Muscle layer of colon (tissue), 2 donors: ENCODE measurements around the gene WIPF3.

Experiments
- H3K27ac ChIP-seq: one replicate; pipeline ENCODE4 v1.7.0; 2013; ENCODE audit warnings: low read depth, mild to moderate bottlenecking, low read length, moderate library complexity
- H3K27me3 ChIP-seq, 2 donors: one replicate each; pipeline ENCODE4 v1.7.0; 2013; ENCODE audit warnings: low read length in 2 of 2, mild to moderate bottlenecking in 2 of 2; ENCODE audit not compliant: insufficient read depth in 2 of 2, control insufficient read depth in 1 of 2
- H3K36me3 ChIP-seq: one replicate; pipeline ENCODE4 v1.7.0; 2013; ENCODE audit warnings: mild to moderate bottlenecking, low read length; ENCODE audit not compliant: insufficient read depth
- H3K4me1 ChIP-seq: one replicate; pipeline ENCODE4 v1.7.0; 2013; ENCODE audit warnings: mild to moderate bottlenecking, low read length; ENCODE audit not compliant: insufficient read depth
- H3K4me3 ChIP-seq, 2 donors: one replicate each; pipeline ENCODE4 v1.7.0; 2013; ENCODE audit warnings: low read length in 2 of 2, low read depth in 1 of 2, mild to moderate bottlenecking in 1 of 2, moderate library complexity in 1 of 2
- H3K9ac ChIP-seq: one replicate; pipeline ENCODE4 v1.7.0; 2013; ENCODE audit warnings: low read length
- H3K9me3 ChIP-seq: one replicate; pipeline ENCODE4 v1.7.0; 2013; ENCODE audit warnings: mild to moderate bottlenecking, low read length
- donor health status: abdominal sarcoma.
- donor health status: Adenocarcinoma of cecum.

Gene WIPF3

GRCh38 chr7:29795696-29796580 is 10.4 kb upstream of the WIPF3 start:
- no peak overlapping the region for H3K27ac ChIP-seq
- H3K9me3 ChIP-seq, result no peaks in the 10 kb centered on the region
- H3K27me3 ChIP-seq, result no peaks in the 10 kb centered on the region
- no peak overlapping the region for H3K4me3 ChIP-seq
- H3K4me1 ChIP-seq, result no peaks in the 10 kb centered on the region
- H3K9ac ChIP-seq, result no peak overlapping the region
- no peaks in the 10 kb centered on the region for H3K36me3 ChIP-seq

DNA sequence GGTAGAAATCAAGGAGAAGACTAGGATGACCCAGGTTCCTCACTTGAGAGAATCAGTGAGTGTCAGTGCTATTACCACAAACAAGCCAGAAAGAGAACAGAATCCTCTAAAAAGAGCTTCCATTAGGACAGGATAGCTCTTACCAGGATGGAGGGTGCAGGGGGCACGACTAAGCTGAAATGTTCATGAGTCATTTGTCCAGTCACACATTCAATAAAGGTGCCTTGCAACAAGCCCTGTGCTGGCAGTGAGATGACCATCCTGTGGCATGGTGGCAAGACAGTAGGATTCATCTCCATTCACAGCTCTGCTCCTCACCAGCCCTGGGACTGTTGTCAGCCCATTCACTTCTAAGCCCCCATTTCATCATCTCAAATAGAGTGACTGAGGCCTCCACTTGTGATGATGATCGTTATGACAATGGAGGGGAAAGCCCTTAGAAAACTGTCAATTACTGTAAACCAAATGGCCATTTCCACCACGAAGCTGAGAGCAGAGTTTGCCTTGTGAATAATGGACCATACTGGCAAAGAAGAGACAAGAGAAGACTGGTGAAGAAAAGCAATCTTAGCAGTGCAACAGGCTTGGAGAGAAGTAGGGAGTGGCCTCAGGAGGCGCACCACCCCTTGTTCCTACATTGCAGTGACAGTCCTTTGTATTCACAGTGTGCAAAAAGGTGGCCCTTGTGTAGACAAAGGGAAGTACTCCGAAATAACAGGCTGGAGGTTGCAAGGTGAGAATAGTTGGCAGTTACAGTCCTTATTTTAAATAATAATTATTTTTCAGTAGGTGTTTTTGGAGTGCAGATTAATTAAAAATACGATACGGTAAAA is 9.0 kb upstream of the WIPF3 start:
- H3K4me1 ChIP-seq, result no peaks in the 10 kb centered on the region
- H3K9ac ChIP-seq, result no peak overlapping the region
- H3K36me3 ChIP-seq, result no peaks in the 10 kb centered on the region
- H3K4me3 ChIP-seq, result no peak overlapping the region
- no peaks in the 10 kb centered on the region for H3K27me3 ChIP-seq
- H3K9me3 ChIP-seq, result no peaks in the 10 kb centered on the region
- no peak overlapping the region for H3K27ac ChIP-seq

DNA sequence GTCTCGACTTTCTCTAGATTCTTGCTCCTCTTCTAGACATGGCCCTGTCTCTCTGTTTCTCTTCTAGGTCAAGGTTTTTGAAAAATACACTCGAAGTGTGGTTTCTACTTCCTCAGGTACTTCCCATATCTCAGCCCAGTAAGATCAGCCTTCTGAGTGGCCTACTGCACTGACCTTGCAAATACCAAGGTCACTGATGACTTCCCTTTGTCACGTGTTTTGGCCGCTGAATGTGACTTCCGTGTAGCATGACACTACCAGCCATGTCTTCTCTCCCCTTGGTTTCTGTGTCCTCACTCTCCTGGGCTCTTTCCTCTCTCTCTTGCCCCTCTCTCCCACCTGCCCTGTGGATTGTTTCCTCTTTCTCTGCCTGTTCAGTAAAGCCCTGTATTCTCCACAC is 7.9 kb upstream of the WIPF3 start:
- H3K27ac ChIP-seq, result no peak overlapping the region
- no peak overlapping the region for H3K4me3 ChIP-seq

GRCh38 chr7:29801929-29802328 is 4.4 kb upstream of the WIPF3 start:
- Histone ChIP-seq H3K27me3 (peaks cover 7 to 11% of the 10 kb centered on the region in 2 donors), H3K9ac (no peak overlapping the region), H3K4me3 (no peak overlapping the region), H3K27ac (no peak overlapping the region), H3K4me1 (peaks cover 5% of the 10 kb centered on the region), H3K36me3 (no peaks in the 10 kb centered on the region), H3K9me3 (no peaks in the 10 kb centered on the region)

More for the DNA sequence above, 7.9 kb upstream of the WIPF3 start:
- Histone ChIP-seq H3K36me3 (no peaks in the 10 kb centered on the region), H3K4me1 (no peaks in the 10 kb centered on the region), H3K9me3 (no peaks in the 10 kb centered on the region), H3K27me3 (no peaks in the 10 kb centered on the region), H3K9ac (no peak overlapping the region)

GRCh38 chr7:29805031-29805430 is 1.3 kb upstream of the WIPF3 start:
- Histone ChIP-seq H3K9me3 (no peaks in the 10 kb centered on the region), H3K27ac (no peak overlapping the region), H3K27me3 (peaks cover 14 to 23% of the 10 kb centered on the region in 2 donors), H3K9ac (no peak overlapping the region), H3K4me1 (peaks cover 5% of the 10 kb centered on the region), H3K4me3 (no peak overlapping the region), H3K36me3 (no peaks in the 10 kb centered on the region)

GRCh38 chr7:29805886-29806207 is 461 bp upstream of the WIPF3 start:
- Histone ChIP-seq H3K36me3 (no peaks in the 10 kb centered on the region), H3K27ac (no peak overlapping the region), H3K4me1 (peaks cover 5% of the 10 kb centered on the region), H3K9me3 (no peaks in the 10 kb centered on the region), H3K4me3 (peak overlapping the region in 1 of 2 donors; percentile 45), H3K27me3 (peaks cover 14 to 23% of the 10 kb centered on the region in 2 donors), H3K9ac (no peak overlapping the region)

- H3K4me1 ChIP-seq, result peaks cover 5% of the 10 kb centered on the region
- no peaks in the 10 kb centered on the region for H3K9me3 ChIP-seq
- no peak overlapping the region for H3K9ac ChIP-seq
- H3K27me3 ChIP-seq, result peaks cover 14 to 23% of the 10 kb centered on the region in 2 donors
- H3K4me3 ChIP-seq, result peak overlapping the region; percentile 47 to 50
- H3K36me3 ChIP-seq, result no peaks in the 10 kb centered on the region
- H3K27ac ChIP-seq, result no peak overlapping the region
These were observed 910 bp downstream of the WIPF3 start for GRCh38 chr7:29806995-29807841.

DNA sequence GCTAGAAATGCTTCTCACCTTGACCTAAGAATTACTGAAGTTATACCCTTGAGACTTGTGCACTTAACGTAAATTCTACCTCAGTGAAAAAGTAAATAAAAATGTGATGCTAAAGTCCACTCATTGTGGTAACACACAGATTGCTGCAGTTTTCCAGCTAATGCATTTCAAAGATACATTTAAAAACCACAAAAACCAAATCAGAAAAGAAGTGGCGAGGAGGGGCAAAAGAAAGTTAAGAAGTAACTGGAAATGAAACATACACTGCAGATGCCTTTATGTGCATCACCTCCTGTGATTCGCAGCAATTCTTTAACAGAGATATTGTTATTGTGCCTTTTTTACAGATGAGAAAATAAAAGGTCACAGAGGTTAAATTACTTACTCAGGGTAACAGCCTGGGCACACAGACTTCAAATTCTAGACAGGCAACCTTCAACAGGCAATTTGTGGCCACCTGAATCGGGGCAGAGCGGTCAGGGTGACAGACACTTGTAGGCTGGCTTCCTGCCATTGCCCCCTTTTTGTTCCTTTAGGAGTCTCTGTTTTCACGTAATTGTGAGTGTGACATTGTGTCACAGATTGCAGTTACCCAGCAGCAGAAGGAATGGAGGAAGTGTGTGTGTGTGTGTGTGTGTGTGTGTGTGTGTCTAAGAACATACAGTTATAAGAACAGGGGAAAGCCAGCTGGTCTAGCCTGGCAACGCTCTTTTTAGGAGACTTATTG is 1.9 kb downstream of the WIPF3 start:
- Histone ChIP-seq H3K9ac (no peak overlapping the region), H3K36me3 (no peaks in the 10 kb centered on the region), H3K4me1 (peaks cover 5% of the 10 kb centered on the region), H3K27me3 (peaks cover 14 to 23% of the 10 kb centered on the region in 2 donors), H3K9me3 (no peaks in the 10 kb centered on the region), H3K4me3 (no peak overlapping the region), H3K27ac (no peak overlapping the region)

- Histone ChIP-seq H3K4me1 (peaks cover 5% of the 10 kb centered on the region), H3K27me3 (peaks cover 14 to 23% of the 10 kb centered on the region in 2 donors), H3K4me3 (no peak overlapping the region), H3K27ac (no peak overlapping the region), H3K9ac (no peak overlapping the region), H3K9me3 (no peaks in the 10 kb centered on the region), H3K36me3 (no peaks in the 10 kb centered on the region)
These were observed 3.3 kb downstream of the WIPF3 start for GRCh38 chr7:29809533-29810155.

DNA sequence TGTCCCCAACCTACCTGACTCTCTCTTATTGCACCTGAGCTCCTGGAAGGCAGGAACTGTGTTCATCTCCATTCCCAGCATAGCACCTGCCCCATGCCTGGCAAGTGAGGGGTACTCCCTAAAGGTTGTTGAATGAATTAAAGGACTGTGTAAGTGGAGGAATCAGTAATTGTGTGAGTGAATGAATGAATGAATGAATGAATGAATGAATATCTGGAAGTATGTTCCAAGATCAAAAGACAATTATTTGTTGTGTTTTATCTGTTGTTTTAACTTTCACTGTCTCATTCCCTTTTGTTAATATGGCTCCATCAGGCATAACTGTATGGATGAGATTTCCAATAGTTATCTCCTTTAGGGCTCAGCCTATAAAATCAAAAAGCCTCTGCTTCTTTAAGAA is 4.0 kb downstream of the WIPF3 start:
- Histone ChIP-seq H3K36me3 (no peaks in the 10 kb centered on the region), H3K27me3 (peaks cover 12 to 17% of the 10 kb centered on the region in 2 donors), H3K4me1 (peaks cover 5% of the 10 kb centered on the region), H3K9ac (no peak overlapping the region), H3K4me3 (no peak overlapping the region), H3K9me3 (no peaks in the 10 kb centered on the region), H3K27ac (no peak overlapping the region)
